NCI-H2029 treated with DMSO at 0.1 percent for 48 hours (cell line): ENCODE measurements around the gene MELTF.
"Not testable (repeated sequence)": the region's sequence is repeated elsewhere in the genome, so short reads cannot be mapped to it uniquely, and the experiment has no call there.

Experiments
- DNase-seq: peaks from one replicate; lab custom pipeline; 2025; lab: John Stamatoyannopoulos, UW

MELTF gene

GRCh38 chr3:197029511-197030167 is at the start of gene MELTF:
TSS of gene MELTF (minus strand) at chr3:197029817. CDS start at chr3:197029702, 115 bp downstream.
- DNase-seq: no peak

GRCh38 chr3:197076415-197076814 is 46.8 kb upstream of the MELTF start:
- no peak for DNase-seq

- no peak for DNase-seq
Observed at GRCh38 chr3:197068077-197068476, 38.5 kb upstream of the MELTF start.

- DNase-seq: no peak
Observed at GRCh38 chr3:197064771-197065170, 35.2 kb upstream of the MELTF start.

GRCh38 chr3:197062446-197062845 is 32.8 kb upstream of the MELTF start:
- no peak for DNase-seq

GRCh38 chr3:197051637-197052036 is 22.0 kb upstream of the MELTF start:
- DNase-seq: not testable (repeated sequence)

GRCh38 chr3:197050511-197050910 is 20.9 kb upstream of the MELTF start:
- no peak for DNase-seq

GRCh38 chr3:197042539-197042938 is 12.9 kb upstream of the MELTF start:
- DNase-seq: no peak

- DNase-seq: no peak
Observed at GRCh38 chr3:197041875-197042488, 12.4 kb upstream of the MELTF start.

- DNase-seq: no peak
Observed at GRCh38 chr3:197040658-197041057, 11.0 kb upstream of the MELTF start.

GRCh38 chr3:197038679-197039462 is 9.3 kb upstream of the MELTF start:
- DNase-seq: no peak

GRCh38 chr3:197035577-197035976 is 6.0 kb upstream of the MELTF start:
- no peak for DNase-seq

- DNase-seq: not testable (repeated sequence)
Observed at GRCh38 chr3:197034778-197035177, 5.2 kb upstream of the MELTF start.

- DNase-seq: not testable (repeated sequence)
Observed at GRCh38 chr3:197033764-197034163, 4.1 kb upstream of the MELTF start.

- no peak for DNase-seq
Observed at GRCh38 chr3:197031315-197032285, 2.0 kb upstream of the MELTF start.

- no peak for DNase-seq
Observed at GRCh38 chr3:197030379-197031314, 1.0 kb upstream of the MELTF start.

GRCh38 chr3:197028728-197029510 is 698 bp downstream of the MELTF start:
- DNase-seq: no peak

GRCh38 chr3:197027896-197028727 is 1.5 kb downstream of the MELTF start:
- no peak for DNase-seq
